Thoracic aorta (tissue), 2 donors: Measurements from ENCODE around the gene TEKTIP1. TPM values are rescaled to one million over a fixed set of nuclear protein-coding genes. Genes with fewer than 3 reads are reported as not detected.

Source experiments
- ATAC-seq: fragments of 150-250 bp; one replicate; pipeline ENCODE4 v1.8.0; 2017; ENCODE audit warnings: low read depth; ENCODE audit not compliant: insufficient number of reproducible peaks, low FRiP score
- DNase-seq: peaks from one replicate; pipeline ENCODE4 v3.0.0-alpha.2; 2020; ENCODE audit warnings: low spot score
- H3K27ac ChIP-seq, 2 donors: fragments of 200-600 bp; sonication (generic); 1 replicate in 1 of 2; 2 replicates in 1 of 2; pipeline ENCODE4 v1.5.1; 2016; ENCODE audit warnings: mild to moderate bottlenecking in 2 of 2, moderate library complexity in 2 of 2
- H3K27me3 ChIP-seq: fragments of 200-600 bp; sonication (generic); replicated peaks from 2 replicates; pipeline ENCODE4 v1.6.0; 2016; ENCODE audit warnings: mild to moderate bottlenecking; ENCODE audit not compliant: insufficient read depth
- H3K36me3 ChIP-seq: fragments of 200-600 bp; sonication (generic); one replicate; pipeline ENCODE4 v1.5.1; 2016
- H3K4me1 ChIP-seq, 2 donors: fragments of 200-600 bp; sonication (generic); 1 replicate in 1 of 2; 2 replicates in 1 of 2; pipeline versions ENCODE4 v1.5.1 to v1.6.0; 2016; ENCODE audit warnings: low read depth in 2 of 2, mild to moderate bottlenecking in 1 of 2; ENCODE audit not compliant: control insufficient read depth in 1 of 2
- H3K4me3 ChIP-seq: fragments of 200-600 bp; sonication (generic); 2 replicates; pipeline ENCODE4 v1.5.1; 2016; ENCODE audit warnings: mild to moderate bottlenecking
- H3K9me3 ChIP-seq: fragments of 200-600 bp; sonication (generic); 2 replicates; pipeline ENCODE4 v1.5.1; 2016
- total RNA-seq, 2 donors: library from RNA; depleted of rRNA; stranded (reverse); fragments of >200 nt; gene quantifications; one replicate each; pipeline versions ENCODE4 v1.1.0 to v1.2.3, GENCODE V29; 2016
- TF ChIP-seq, protein P1 (sequence below): fragments of 200-600 bp; sonication (generic); IDR thresholded peaks from one replicate; pipeline ENCODE4 v1.5.1; 2019; ENCODE audit warnings: antibody characterized with exemption

The TEKTIP1 gene
- total RNA-seq, 2 donors from 2014 or later: not detected

DNA sequence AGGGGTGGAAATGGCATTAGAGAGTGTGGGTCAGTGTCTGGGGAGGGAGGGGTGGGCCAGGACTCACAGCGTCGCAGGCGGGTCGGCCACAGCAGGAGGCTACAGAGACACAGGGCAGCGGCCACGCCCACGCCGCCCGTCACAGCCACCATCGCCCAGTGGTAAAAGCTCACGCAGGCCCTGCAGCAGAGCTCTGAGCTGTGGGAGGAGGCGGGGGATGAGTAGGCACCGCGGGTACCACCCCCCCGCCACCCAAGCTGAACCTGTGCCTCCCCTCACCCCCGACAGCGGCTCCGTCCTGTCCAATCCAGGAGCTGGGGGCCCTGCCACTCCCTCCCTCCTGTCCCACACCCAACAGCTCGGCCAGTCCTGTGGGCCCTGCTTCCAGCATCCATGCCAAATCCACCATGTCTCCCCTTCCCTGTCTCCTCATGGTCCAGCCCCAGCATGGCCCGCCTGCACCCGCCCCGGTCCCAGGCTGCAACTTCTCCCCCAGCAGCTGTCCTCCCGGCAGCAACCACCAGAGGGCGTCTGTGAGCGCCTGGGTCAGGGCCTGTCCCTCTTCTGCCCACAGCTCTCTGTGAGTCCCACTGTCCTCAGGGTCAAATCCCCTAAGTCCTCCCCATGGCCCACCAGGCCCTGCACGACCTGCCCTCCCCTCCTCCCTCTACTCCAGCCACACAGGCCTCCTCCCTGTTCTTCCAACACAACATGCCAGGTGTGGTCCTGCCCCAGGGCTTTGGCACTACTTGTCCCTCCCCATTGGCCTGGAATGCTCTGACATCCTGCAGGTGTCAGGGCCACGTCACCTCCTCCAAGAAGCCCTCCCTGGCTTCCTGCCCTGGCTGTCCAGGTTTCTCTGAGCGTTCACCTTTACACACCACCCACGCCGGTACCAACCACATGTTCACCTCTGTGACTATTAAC is 6.0 kb downstream of the TEKTIP1 start:
- no peak overlapping the region for H3K27ac ChIP-seq
- DNase-seq (no peak), ATAC-seq (no peak)
- no peaks in the 10 kb centered on the region for H3K36me3 ChIP-seq
- no peak overlapping the region for H3K4me3 ChIP-seq
- no peaks in the 10 kb centered on the region for H3K9me3 ChIP-seq
- TF ChIP-seq, protein P1, sequence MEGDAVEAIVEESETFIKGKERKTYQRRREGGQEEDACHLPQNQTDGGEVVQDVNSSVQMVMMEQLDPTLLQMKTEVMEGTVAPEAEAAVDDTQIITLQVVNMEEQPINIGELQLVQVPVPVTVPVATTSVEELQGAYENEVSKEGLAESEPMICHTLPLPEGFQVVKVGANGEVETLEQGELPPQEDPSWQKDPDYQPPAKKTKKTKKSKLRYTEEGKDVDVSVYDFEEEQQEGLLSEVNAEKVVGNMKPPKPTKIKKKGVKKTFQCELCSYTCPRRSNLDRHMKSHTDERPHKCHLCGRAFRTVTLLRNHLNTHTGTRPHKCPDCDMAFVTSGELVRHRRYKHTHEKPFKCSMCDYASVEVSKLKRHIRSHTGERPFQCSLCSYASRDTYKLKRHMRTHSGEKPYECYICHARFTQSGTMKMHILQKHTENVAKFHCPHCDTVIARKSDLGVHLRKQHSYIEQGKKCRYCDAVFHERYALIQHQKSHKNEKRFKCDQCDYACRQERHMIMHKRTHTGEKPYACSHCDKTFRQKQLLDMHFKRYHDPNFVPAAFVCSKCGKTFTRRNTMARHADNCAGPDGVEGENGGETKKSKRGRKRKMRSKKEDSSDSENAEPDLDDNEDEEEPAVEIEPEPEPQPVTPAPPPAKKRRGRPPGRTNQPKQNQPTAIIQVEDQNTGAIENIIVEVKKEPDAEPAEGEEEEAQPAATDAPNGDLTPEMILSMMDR: peak; percentile 97
- no peaks in the 10 kb centered on the region for H3K27me3 ChIP-seq
- peaks cover 0 to 14% of the 10 kb centered on the region in 2 donors for H3K4me1 ChIP-seq

DNA sequence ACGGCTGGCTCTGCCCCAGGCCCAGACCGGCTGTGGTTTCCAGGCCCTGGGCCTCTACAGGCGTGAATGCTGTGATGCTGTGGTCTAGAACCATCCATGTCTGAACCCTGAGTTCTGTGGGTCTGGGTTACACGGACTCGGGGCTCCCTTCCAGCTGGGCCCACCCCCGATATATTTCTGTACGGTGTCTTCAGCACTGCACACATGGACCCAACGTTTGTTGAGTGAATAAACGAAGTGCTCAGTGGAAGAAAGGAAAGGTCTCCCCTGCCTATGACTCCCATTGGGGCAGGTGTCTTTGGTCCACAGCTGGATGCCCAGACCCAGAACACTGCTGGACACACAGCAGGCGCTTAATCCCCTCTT is 6.7 kb downstream of the TEKTIP1 start:
- DNase-seq: no peak
- Histone ChIP-seq H3K4me3 (no peak overlapping the region), H3K4me1 (peaks cover 0 to 14% of the 10 kb centered on the region in 2 donors), H3K27ac (no peak overlapping the region), H3K36me3 (no peaks in the 10 kb centered on the region), H3K9me3 (no peaks in the 10 kb centered on the region), H3K27me3 (no peaks in the 10 kb centered on the region)
- TF ChIP-seq, protein P1: no peak
- no peak for ATAC-seq

DNA sequence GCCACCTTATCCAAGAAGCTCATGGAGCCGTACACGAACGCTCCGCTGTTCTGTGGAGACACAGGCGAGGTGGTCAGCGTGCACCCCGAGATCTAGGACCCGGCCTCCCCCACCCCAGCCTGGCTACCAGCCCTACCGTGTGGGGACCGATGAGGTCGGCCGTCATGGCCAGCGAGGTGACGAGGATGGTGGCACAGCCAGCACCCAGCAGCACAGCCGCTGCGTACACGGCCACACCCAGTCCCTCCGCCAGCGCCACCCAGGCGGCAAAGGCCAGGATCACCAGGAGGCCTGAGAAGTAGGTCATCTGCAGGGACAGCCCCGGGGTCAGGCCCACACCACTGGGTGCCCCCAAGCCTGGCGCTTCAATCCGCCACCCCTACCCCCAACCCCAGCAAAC is 7.1 kb downstream of the TEKTIP1 start:
- Histone ChIP-seq H3K36me3 (no peaks in the 10 kb centered on the region), H3K27me3 (no peaks in the 10 kb centered on the region), H3K9me3 (no peaks in the 10 kb centered on the region), H3K4me1 (peaks cover 0 to 14% of the 10 kb centered on the region in 2 donors), H3K27ac (no peak overlapping the region), H3K4me3 (no peak overlapping the region)
- ATAC-seq: no peak
- no peak for DNase-seq
- TF ChIP-seq, protein P1: no peak

DNA sequence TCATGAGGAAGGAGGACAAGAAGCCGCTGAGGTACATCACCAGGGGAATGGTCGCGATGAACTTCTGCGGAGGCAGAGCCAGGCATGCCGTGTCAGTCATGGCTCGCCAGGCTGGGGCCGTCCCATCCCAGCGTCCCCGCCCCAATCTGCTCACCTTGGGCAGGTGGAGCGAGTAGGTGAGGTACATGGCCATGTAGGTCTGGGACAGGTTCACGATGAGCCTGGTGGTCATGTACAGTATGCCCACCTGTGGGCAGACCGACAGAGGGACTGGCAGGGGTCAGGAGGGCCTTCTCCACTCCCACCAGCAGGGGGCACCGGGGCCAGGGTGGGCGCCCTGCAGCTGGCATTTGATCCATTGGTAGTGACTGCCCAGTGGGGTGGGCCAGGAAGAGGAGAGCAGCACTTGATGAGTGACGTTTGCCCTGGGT is 8.3 kb downstream of the TEKTIP1 start:
- no peaks in the 10 kb centered on the region for H3K9me3 ChIP-seq
- no peak overlapping the region for H3K4me3 ChIP-seq
- H3K27me3 ChIP-seq: no peaks in the 10 kb centered on the region
- H3K27ac ChIP-seq: no peak overlapping the region
- TF ChIP-seq, protein P1: peak; percentile 40
- H3K36me3 ChIP-seq: no peaks in the 10 kb centered on the region
- ATAC-seq: no peak
- peaks cover 0 to 14% of the 10 kb centered on the region in 2 donors for H3K4me1 ChIP-seq
- no peak for DNase-seq

DNA sequence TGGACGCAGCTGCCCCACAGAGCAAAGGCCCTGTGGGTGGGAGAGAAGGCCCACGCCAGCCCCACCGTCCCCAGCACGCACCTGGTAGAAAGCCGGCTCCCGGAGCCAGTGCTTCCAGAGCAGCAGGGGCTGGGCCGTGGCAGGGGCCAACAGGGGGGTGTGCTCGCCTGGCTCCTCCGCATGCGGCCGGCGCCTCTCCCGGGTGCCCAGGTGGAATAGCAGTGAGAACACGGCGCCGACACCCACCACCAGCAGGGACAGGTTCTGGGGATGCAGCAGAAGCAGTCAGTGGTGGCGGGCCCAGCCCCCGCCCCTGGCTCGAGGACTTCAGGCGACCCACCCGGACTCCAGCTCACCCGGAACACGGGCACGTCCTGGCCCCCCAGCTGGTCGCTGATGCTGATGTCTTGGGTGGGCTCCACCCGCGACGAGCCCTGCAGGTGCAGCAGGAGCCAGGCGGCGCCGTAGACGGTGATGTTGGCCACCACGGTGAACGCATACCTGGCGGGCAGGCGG is 8.9 kb downstream of the TEKTIP1 start:
- H3K36me3 ChIP-seq: no peaks in the 10 kb centered on the region
- no peak for DNase-seq
- no peak overlapping the region for H3K27ac ChIP-seq
- no peaks in the 10 kb centered on the region for H3K9me3 ChIP-seq
- H3K27me3 ChIP-seq: no peaks in the 10 kb centered on the region
- no peak for ATAC-seq
- peaks cover 0 to 12% of the 10 kb centered on the region in 2 donors for H3K4me1 ChIP-seq
- H3K4me3 ChIP-seq: no peak overlapping the region
- TF ChIP-seq, protein P1: no peak
